ENCODE results near the gene ADCY1.

DNA sequence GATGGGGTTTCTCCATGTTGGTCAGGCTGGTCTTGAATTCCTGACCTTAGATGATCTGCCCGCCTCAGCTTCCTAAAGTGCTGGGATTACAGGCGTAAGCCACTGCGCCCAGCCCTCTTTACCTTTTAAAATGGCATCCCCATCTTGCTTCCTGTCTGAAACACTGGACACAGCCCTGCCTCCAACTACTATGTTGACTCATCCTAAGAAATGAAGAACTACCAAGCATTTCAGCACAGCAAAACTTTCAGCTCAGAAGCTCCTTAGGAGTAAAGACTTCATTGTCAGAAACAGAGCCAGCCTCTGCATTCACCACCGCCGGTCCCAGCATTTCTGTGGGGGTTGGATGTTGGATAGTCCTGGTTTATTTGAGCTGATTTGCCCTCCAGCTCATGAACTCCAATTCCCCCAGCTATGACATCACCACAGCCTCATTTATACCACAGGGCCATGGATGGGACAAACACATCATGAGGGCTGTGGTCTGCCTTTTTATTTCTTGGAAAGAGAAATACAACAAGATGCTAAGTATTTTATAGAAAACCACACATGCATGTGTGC lies 123.5 kb downstream of the ADCY1 start:
- TF ChIP-seq CTCF (conservative IDR thresholded peaks at IDR 0.05; ENCODE audit: low read depth, low read length) (no peak), EZH2 (IDR thresholded peaks at IDR 0.05; ENCODE audit: borderline replicate concordance, low read depth, low read length, poor library complexity, severe bottlenecking) (no peak)

Measured in A673 (cell line).